Measurements from ENCODE around the gene CYP46A1.

The CYP46A1 gene

DNA sequence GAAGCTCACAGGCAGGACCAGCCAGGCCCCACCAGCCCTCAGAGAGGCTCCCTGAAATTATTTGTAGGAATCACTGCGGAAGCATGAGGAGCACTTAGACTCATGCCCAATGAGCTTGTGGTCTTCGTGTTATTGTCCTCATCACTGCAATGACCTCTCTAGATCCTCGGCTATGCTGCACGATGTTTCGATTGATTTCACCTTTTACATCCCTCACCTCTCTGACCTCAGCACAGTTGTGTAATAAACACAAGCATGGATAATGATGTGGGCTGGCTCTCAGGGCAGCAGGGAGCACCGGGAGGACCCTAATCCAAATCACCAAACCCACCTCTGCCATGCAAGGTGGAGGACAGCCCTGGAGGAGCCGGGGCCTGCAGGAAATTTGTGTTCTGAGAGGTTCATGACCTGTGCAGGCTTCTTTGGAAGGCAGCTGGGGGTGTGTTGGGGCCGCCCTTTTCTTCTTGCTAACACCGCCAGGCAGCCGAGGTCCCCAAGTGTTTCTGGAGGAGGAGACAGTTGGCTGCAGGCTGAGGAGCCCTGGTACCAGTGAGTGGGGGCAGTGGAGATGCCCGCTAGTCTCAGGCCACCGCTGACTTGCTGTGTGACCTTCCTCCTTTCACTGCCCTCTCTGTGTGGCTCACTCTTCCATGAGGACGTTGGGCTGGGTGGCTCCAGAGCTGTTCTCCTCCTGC, 79.6 kb downstream of the CYP46A1 start:
- DNase-seq (ENCODE audit: low read depth), result no peak
- no peak overlapping the region for H3K4me3 ChIP-seq (ENCODE audit: low read depth, low read length)
- in situ Hi-C loops (cut with HindIII; ENCODE audit: low sequenced_read_pairs), result no loop called here
- TF ChIP-seq, protein P1, sequence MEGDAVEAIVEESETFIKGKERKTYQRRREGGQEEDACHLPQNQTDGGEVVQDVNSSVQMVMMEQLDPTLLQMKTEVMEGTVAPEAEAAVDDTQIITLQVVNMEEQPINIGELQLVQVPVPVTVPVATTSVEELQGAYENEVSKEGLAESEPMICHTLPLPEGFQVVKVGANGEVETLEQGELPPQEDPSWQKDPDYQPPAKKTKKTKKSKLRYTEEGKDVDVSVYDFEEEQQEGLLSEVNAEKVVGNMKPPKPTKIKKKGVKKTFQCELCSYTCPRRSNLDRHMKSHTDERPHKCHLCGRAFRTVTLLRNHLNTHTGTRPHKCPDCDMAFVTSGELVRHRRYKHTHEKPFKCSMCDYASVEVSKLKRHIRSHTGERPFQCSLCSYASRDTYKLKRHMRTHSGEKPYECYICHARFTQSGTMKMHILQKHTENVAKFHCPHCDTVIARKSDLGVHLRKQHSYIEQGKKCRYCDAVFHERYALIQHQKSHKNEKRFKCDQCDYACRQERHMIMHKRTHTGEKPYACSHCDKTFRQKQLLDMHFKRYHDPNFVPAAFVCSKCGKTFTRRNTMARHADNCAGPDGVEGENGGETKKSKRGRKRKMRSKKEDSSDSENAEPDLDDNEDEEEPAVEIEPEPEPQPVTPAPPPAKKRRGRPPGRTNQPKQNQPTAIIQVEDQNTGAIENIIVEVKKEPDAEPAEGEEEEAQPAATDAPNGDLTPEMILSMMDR (IDR thresholded peaks at IDR 0.05; ENCODE audit: low read depth, low read length, missing control alignments), result no peak

DNA sequence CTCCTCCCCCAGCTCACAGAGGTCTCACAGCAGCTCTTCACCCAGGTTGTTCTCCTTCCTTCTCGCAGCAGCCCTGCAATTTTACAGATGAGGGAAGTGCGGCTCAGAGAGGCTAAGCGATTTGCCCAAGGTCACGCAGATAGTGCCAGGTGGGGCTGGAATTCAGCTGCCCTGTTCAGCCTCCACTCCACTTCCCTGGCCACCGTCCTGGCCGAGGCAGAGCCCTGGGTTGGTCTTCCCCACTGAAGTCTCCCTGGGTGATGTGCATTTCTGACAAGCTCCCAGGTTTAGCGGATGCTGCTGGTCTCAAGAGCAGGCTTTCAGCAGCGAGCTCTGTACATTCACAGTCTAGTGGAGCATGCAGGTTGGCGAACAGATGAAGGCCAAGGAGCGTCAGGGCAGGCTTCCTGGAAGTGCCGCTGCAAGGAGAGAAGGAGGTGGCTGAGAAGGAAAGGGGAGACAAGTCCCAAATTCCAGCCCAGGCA, 80.2 kb downstream of the CYP46A1 start:
- no peak overlapping the region for H3K4me3 ChIP-seq (ENCODE audit: low read depth, low read length)
- DNase-seq (ENCODE audit: low read depth), result no peak
- in situ Hi-C loops (cut with HindIII; ENCODE audit: low sequenced_read_pairs), result no loop called here
- TF ChIP-seq, protein P1 (IDR thresholded peaks at IDR 0.05; ENCODE audit: low read depth, low read length, missing control alignments), result no peak

DNA sequence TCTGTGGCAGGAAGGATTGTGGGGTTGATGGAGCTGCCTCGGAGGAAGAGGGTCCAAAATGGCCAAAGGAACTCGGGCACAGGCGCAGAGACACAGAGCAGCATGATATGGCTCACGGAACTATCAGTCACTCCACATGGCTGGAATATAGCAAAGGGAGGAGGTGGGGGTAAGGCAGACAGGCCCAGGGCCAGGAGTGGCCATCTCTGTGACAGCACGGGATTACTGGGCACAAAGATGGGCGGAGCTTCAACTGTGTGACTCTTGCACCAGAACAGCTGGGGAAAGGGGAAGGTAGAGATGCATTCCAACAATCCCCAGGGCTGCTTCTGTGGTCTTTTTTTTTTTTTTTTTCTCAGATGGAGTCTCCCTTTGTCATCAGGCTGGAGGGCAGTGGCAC, 84.3 kb downstream of the CYP46A1 start:
- DNase-seq (ENCODE audit: low read depth), result no peak
- in situ Hi-C loops (cut with HindIII; ENCODE audit: low sequenced_read_pairs), result no loop called here
- TF ChIP-seq, protein P1 (IDR thresholded peaks at IDR 0.05; ENCODE audit: low read depth, low read length, missing control alignments), result no peak
- no peak overlapping the region for H3K4me3 ChIP-seq (ENCODE audit: low read depth, low read length)

- H3K4me3 ChIP-seq (ENCODE audit: low read depth, low read length), result no peak overlapping the region
- no peak for DNase-seq (ENCODE audit: low read depth)
- in situ Hi-C loops (cut with HindIII; ENCODE audit: low sequenced_read_pairs), result no loop called here
- TF ChIP-seq, protein P1 (IDR thresholded peaks at IDR 0.05; ENCODE audit: low read depth, low read length, missing control alignments), result no peak
Observed at GRCh38 chr14:99769123-99769522, 85.0 kb downstream of the CYP46A1 start.

DNA sequence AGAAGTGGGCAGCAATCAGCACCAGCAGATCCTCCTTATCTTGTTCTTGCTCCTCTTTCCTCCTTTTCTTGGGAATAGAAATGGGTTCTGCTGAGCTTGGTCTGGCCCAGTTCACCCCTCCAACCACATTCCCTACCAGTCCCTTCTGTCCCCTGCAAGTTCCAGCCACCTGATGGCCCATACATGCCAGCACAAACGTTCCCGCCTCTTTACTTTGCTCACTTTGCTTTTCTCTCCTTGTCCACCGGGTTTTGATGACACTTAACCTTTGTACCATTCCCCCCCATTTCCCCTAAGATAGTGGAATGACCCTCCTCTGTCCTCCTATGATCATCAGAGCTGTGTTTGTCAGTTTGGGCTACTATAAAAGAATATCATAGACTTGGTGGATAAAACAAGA, 85.7 kb downstream of the CYP46A1 start:
- TF ChIP-seq, protein P1 (IDR thresholded peaks at IDR 0.05; ENCODE audit: low read depth, low read length, missing control alignments), result no peak
- in situ Hi-C loops (cut with HindIII; ENCODE audit: low sequenced_read_pairs), result no loop called here
- no peak for DNase-seq (ENCODE audit: low read depth)
- H3K4me3 ChIP-seq (ENCODE audit: low read depth, low read length), result no peak overlapping the region

DNA sequence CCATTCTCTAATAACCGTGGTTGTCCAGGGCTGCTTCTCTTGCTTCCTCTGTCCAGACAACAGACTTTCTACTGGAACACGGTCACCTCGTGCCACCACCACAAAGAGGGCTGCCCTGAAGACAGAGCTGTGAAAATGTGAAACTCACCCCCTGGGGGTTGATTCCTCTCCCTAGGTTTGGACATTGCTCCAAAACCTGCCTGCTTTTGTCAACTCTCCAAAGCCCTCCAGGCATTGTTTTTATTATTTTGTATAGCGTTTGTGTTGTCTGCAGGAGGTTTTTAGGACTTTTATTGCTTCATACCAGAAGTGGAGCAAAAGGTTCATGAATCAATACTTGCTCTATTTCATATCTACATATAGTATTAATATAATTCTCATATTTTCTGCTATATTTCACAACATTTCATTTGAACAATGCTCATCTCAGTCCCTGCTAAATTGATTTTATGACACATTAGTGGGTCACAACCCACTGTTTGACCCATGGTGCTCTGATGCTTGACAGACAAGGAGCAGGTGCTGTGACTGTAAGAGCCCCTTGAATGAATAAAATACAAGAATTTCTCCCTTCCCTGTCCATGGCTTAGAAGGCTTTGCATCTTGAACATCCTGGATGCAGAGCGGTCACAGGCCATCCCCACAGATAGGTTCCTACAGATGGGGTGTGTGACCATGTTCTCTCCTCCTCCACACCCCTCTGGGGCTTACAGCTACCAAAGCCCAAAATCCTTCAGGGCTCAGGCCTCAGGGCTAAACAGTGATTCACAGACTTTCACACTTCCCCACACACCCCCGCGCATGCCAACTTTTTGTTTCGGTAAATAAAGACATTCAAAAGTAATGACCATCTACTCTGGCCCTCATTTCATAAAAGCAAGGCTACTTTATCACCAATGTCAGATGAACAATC, 88.5 kb downstream of the CYP46A1 start:
- in situ Hi-C loops (cut with HindIII; ENCODE audit: low sequenced_read_pairs), result no loop called here
- H3K4me3 ChIP-seq (ENCODE audit: low read depth, low read length), result no peak overlapping the region
- TF ChIP-seq, protein P1 (IDR thresholded peaks at IDR 0.05; ENCODE audit: low read depth, low read length, missing control alignments), result no peak
- DNase-seq (ENCODE audit: low read depth), result no peak

Data from astrocyte of the cerebellum (primary cell).